ENCODE data around the gene KPTN.

The KPTN gene

GRCh38 chr19:47427241-47428176 lies 56.5 kb downstream of the KPTN start:
- peak; percentile 96 for TF ChIP-seq CTCF (IDR thresholded peaks at IDR 0.05; ENCODE audit: low read depth, low read length)
- DNase-seq (ENCODE audit: low read depth, low spot score) = peak; percentile 33
- peak overlapping the region; percentile 15 for H3K4me3 ChIP-seq (ENCODE audit: low read depth, low read length)
- in situ Hi-C loops (cut with HindIII; ENCODE audit: low sequenced_read_pairs) = no loop called here

Measured in astrocyte of the spinal cord (primary cell).